Neuron (in vitro differentiated cells): Measurements from ENCODE around the gene SPATA17.

ENCODE experiments used
- H2AFZ ChIP-seq: one replicate; pipeline ENCODE4 v1.6.1; 2013; ENCODE audit warnings: low read depth, mild to moderate bottlenecking, inconsistent platforms, low read length, moderate library complexity
- H3K27me3 ChIP-seq: one replicate; pipeline ENCODE4 v1.6.1; 2013; ENCODE audit warnings: low read length; ENCODE audit not compliant: insufficient read depth
- H3K36me3 ChIP-seq: one replicate; pipeline ENCODE4 v1.6.1; 2013; ENCODE audit warnings: low read length; ENCODE audit not compliant: insufficient read depth
- H3K4me1 ChIP-seq: one replicate; pipeline ENCODE4 v1.6.1; 2013; ENCODE audit warnings: low read length; ENCODE audit not compliant: insufficient read depth
- H3K4me3 ChIP-seq: 2 replicates; pipeline ENCODE4 v1.5.1; 2013; ENCODE audit warnings: mild to moderate bottlenecking, low read length, moderate library complexity
- H3K9me3 ChIP-seq: one replicate; pipeline ENCODE4 v1.6.1; 2013; ENCODE audit warnings: low read length

Gene SPATA17

GRCh38 chr1:217881607-217882332 is 250.6 kb downstream of the SPATA17 start:
- Histone ChIP-seq H3K9me3 (no peaks in the 10 kb centered on the region), H3K4me3 (no peak overlapping the region), H3K4me1 (no peaks in the 10 kb centered on the region), H3K36me3 (no peaks in the 10 kb centered on the region), H2AFZ (no peak overlapping the region), H3K27me3 (no peaks in the 10 kb centered on the region)

GRCh38 chr1:217885181-217885580 is 254.0 kb downstream of the SPATA17 start:
- H3K4me1 ChIP-seq: no peaks in the 10 kb centered on the region
- no peaks in the 10 kb centered on the region for H3K27me3 ChIP-seq
- H3K9me3 ChIP-seq: no peaks in the 10 kb centered on the region
- H3K4me3 ChIP-seq: no peak overlapping the region
- H2AFZ ChIP-seq: no peak overlapping the region
- H3K36me3 ChIP-seq: no peaks in the 10 kb centered on the region

- Histone ChIP-seq H3K4me1 (no peaks in the 10 kb centered on the region), H3K36me3 (no peaks in the 10 kb centered on the region), H2AFZ (no peak overlapping the region), H3K9me3 (no peaks in the 10 kb centered on the region), H3K27me3 (no peaks in the 10 kb centered on the region), H3K4me3 (no peak overlapping the region)
These were observed 257.2 kb downstream of the SPATA17 start for GRCh38 chr1:217888328-217888727.

- no peaks in the 10 kb centered on the region for H3K27me3 ChIP-seq
- no peaks in the 10 kb centered on the region for H3K9me3 ChIP-seq
- no peaks in the 10 kb centered on the region for H3K4me1 ChIP-seq
- H3K4me3 ChIP-seq: no peak overlapping the region
- no peak overlapping the region for H2AFZ ChIP-seq
- no peaks in the 10 kb centered on the region for H3K36me3 ChIP-seq
These were observed 258.3 kb downstream of the SPATA17 start for GRCh38 chr1:217889401-217889800.

GRCh38 chr1:217891966-217892365 is 260.8 kb downstream of the SPATA17 start:
- H3K36me3 ChIP-seq: no peaks in the 10 kb centered on the region
- no peak overlapping the region for H3K4me3 ChIP-seq
- no peak overlapping the region for H2AFZ ChIP-seq
- H3K27me3 ChIP-seq: no peaks in the 10 kb centered on the region
- H3K9me3 ChIP-seq: no peaks in the 10 kb centered on the region
- no peaks in the 10 kb centered on the region for H3K4me1 ChIP-seq

GRCh38 chr1:217892750-217893149 is 261.6 kb downstream of the SPATA17 start:
- Histone ChIP-seq H3K9me3 (no peaks in the 10 kb centered on the region), H3K27me3 (no peaks in the 10 kb centered on the region), H3K36me3 (no peaks in the 10 kb centered on the region), H2AFZ (no peak overlapping the region), H3K4me1 (no peaks in the 10 kb centered on the region), H3K4me3 (no peak overlapping the region)

DNA sequence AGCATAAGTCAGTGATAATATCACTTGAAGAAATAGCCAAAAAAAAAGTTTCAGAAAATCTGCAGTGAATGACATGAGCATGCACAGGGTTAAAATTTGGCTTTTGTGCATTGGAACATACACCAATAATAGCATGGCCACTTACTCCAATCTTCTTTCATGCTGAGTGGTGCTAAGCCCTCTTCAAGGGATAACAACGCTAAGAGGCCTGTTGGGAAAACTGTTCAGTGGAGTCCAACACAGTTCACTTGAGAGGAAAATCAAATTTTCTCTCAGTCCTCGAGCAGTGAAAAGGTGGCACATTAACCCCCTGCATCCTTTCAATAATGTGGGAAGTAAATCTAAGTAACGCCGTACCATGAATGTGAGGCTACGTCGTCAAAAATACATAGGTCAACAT is 264.7 kb downstream of the SPATA17 start:
- H3K4me1 ChIP-seq: no peaks in the 10 kb centered on the region
- H3K36me3 ChIP-seq: no peaks in the 10 kb centered on the region
- no peak overlapping the region for H3K4me3 ChIP-seq
- no peak overlapping the region for H2AFZ ChIP-seq
- H3K9me3 ChIP-seq: no peaks in the 10 kb centered on the region
- H3K27me3 ChIP-seq: no peaks in the 10 kb centered on the region

DNA sequence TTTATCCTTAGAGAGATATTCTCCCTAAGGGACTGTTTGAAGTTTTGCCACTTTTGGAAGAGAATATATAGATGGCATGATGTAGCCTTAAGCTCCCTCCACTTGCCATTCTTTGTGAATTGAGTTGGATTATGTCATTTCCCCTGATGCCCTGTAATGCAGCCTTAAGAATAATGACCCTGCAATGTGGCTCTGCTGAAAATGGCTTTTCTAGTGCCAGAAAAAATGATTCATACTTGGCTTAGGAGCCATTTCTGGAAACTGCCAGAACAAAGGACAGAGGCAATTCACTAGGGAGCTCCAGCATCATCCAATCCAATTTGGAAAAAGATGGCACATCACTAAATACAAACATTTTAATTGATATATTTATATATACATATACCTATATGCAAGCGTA is 265.3 kb downstream of the SPATA17 start:
- H2AFZ ChIP-seq: no peak overlapping the region
- H3K4me3 ChIP-seq: no peak overlapping the region
- H3K36me3 ChIP-seq: no peaks in the 10 kb centered on the region
- H3K4me1 ChIP-seq: no peaks in the 10 kb centered on the region
- H3K9me3 ChIP-seq: no peaks in the 10 kb centered on the region
- no peaks in the 10 kb centered on the region for H3K27me3 ChIP-seq

- no peaks in the 10 kb centered on the region for H3K36me3 ChIP-seq
- H3K27me3 ChIP-seq: no peaks in the 10 kb centered on the region
- H2AFZ ChIP-seq: no peak overlapping the region
- H3K9me3 ChIP-seq: no peaks in the 10 kb centered on the region
- no peak overlapping the region for H3K4me3 ChIP-seq
- no peaks in the 10 kb centered on the region for H3K4me1 ChIP-seq
These were observed 266.0 kb downstream of the SPATA17 start for GRCh38 chr1:217897100-217897499.

DNA sequence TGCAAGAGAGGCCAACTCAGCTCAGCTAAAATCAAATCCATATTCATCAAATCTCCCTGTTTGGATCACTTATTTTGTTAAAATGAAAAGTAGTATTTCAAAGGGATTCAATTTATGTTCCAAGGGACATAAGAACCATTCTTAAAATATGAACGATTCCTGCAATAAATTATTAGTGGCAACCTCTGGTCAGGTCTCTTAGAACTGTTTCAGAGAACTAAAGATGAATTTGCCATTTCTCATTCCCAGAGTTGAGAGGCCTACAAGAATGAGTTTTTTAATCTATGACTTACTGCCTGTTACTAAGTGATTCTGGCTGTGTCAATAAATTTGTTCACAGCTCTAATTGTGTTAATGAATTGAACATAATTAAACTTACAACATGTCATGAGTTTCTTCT is 268.5 kb downstream of the SPATA17 start:
- H2AFZ ChIP-seq: no peak overlapping the region
- no peak overlapping the region for H3K4me3 ChIP-seq
- H3K9me3 ChIP-seq: no peaks in the 10 kb centered on the region
- H3K4me1 ChIP-seq: no peaks in the 10 kb centered on the region
- H3K27me3 ChIP-seq: no peaks in the 10 kb centered on the region
- no peaks in the 10 kb centered on the region for H3K36me3 ChIP-seq

GRCh38 chr1:217907504-217907903 is 276.4 kb downstream of the SPATA17 start:
- Histone ChIP-seq H3K4me1 (peaks cover 21% of the 10 kb centered on the region), H3K36me3 (no peaks in the 10 kb centered on the region), H3K4me3 (no peak overlapping the region), H3K9me3 (no peaks in the 10 kb centered on the region), H2AFZ (no peak overlapping the region), H3K27me3 (no peaks in the 10 kb centered on the region)

DNA sequence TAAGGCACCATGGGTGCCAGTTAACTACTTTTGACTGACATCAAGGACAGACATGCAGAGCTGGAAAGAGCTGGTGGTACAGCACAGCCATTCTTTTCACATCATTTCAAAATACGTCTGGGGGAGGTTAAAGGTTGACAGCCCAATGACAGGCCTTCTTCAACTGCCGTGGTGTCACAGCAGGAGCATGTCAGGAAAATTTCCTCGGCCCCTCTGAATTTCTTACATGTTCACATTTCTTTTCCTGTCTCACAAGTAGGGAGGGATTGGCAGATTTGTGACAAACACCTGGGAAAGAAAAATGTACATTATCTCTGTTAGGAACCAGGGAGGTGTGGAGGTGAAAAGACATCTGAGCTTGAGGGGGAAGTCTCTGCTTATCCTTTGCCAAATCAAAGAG is 279.1 kb downstream of the SPATA17 start:
- Histone ChIP-seq H3K9me3 (no peaks in the 10 kb centered on the region), H3K4me3 (no peak overlapping the region), H3K36me3 (no peaks in the 10 kb centered on the region), H3K27me3 (no peaks in the 10 kb centered on the region), H3K4me1 (peaks cover 21% of the 10 kb centered on the region), H2AFZ (no peak overlapping the region)

- H3K4me1 ChIP-seq: peaks cover 21% of the 10 kb centered on the region
- H3K4me3 ChIP-seq: no peak overlapping the region
These were observed 279.7 kb downstream of the SPATA17 start for GRCh38 chr1:217910791-217911320.

GRCh38 chr1:217911908-217912307 is 280.8 kb downstream of the SPATA17 start:
- peaks cover 21% of the 10 kb centered on the region for H3K4me1 ChIP-seq
- no peaks in the 10 kb centered on the region for H3K36me3 ChIP-seq
- no peak overlapping the region for H3K4me3 ChIP-seq
- no peaks in the 10 kb centered on the region for H3K27me3 ChIP-seq
- no peak overlapping the region for H2AFZ ChIP-seq
- H3K9me3 ChIP-seq: no peaks in the 10 kb centered on the region

More at GRCh38 chr1:217910791-217911320, 279.7 kb downstream of the SPATA17 start:
- Histone ChIP-seq H2AFZ (no peak overlapping the region), H3K27me3 (no peaks in the 10 kb centered on the region), H3K9me3 (no peaks in the 10 kb centered on the region), H3K36me3 (no peaks in the 10 kb centered on the region)
